LNCAP (cell line): ENCODE data around the gene CDH4.

Experiments
- CTCF ChIP-seq: fragments of 450-650 bp; IDR thresholded peaks from 2 replicates; pipeline ENCODE4 v1.5.1; 2017; ENCODE audit warnings: mild to moderate bottlenecking

Gene CDH4

GRCh38 chr20:61514018-61514365 lies 261.9 kb downstream of the CDH4 start:
- no peak for TF ChIP-seq CTCF

DNA sequence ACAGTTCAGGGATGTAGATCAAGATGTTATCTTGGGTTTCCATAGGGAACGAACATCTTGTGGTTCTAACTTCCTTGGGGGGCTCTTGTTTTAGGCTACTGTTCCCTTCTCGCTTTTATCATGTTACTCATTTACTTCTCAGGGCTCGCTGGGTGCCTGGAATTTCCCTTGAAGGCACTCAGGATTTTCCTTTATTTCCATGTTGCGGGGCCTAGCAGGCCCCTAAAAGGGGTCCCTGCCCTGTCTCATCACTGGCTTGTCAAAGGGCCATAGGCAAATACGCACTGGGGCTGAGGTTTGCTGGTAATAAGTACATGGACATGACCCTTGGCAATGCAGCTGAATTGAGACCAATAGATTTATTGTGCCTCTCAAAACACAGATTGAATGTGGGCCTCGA lies 262.3 kb downstream of the CDH4 start:
- TF ChIP-seq CTCF = no peak

GRCh38 chr20:61514805-61515505 lies 262.9 kb downstream of the CDH4 start:
- TF ChIP-seq CTCF = no peak

DNA sequence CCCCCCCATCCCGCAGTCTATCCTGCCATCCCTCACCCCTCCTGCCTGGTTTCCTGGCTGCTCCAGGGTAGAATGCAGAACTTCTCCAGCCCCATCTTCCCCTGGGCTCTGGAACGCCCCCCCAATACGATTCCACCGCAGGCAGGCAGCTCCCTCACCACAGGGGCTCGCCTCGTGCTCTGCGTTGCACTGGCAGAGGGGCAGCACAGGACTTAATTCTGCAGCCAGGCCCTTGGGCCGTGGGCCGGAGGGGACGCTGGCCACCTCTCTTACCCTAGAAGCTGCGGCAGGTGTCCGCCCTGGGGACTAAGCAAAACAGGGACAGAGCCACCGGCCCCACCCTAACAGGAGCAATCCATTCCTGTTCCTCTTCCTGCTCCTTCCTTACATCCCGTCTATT lies 263.9 kb downstream of the CDH4 start:
- TF ChIP-seq CTCF = no peak

DNA sequence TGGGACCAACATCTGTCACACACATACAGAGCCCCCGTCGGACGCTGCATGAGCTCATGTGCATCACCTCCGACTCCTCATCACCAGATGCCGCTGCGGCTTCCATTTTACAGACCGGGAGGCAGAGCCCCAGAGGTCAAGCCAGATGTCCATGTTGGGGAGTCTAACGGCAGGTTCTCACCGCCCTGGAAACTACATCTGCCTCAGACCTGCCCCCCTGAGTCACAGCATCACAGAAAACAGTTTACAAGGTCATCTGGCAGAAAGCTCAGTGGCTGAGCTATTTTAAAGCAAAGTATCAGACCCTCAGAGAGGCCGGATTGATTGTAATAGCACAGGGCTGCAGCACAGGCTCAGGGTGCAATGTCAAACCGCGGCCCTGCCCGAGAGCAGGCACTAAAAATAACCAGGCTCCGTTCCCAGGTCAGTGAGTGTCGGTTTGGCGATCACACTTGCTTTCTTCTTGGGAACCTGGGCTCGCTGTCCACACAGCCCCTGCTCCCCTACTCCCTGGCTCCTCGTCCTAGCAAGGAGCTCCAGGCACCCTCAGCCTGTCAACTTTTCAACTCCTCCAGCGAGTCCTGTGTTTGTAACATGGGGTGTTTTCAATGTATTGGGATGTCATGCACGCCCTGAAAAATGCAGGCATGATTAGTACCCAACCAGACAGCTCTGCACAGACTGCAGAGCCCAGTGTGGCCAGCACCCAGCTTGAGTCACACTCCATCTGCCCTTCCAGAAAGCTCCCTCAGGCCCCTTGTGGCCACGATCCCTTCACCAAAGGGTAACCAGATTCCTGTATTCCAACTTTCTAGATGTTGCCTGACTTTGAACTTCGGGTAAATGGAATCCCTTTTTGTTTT lies 264.5 kb downstream of the CDH4 start:
- TF ChIP-seq CTCF = no peak

- no peak for TF ChIP-seq CTCF
These were observed 265.4 kb downstream of the CDH4 start for GRCh38 chr20:61517419-61517818.

DNA sequence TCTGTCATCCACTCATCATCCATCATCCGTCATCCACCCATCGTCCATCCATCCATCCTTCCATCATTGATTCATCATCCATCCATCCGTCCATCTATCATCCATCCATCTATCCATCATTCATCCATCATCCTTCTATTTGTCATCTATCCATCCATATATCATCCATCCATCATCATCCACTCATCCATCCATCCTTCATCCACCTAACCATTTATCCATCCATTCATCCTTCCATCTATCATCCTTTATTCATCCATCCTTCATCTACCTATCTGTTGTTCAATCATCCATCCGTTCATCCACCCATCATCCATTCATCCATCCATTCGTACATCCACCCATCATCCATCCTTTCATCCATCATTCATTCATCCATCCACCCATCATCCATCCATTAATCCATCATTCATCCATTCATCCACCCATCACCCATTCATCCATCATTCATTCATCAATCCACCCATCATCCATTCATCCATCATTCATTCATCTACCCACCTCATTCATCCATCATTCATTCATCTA lies 266.4 kb downstream of the CDH4 start:
- no peak for TF ChIP-seq CTCF
